Embryonic facial prominence (tissue), 1 donor: Measurements from ENCODE around the gene PDE4D.
"Not testable (repeated sequence)": the region's sequence is repeated elsewhere in the genome, so short reads cannot be mapped to it uniquely, and the experiment has no call there.

ENCODE experiments used
- DNase-seq: peaks from one replicate; pipeline ENCODE4 v3.0.0-alpha.2; 2016; ENCODE audit errors: extremely low spot score

Gene PDE4D

GRCh38 chr5:59016925-59017324, 876.6 kb downstream of the PDE4D start:
- DNase-seq = no peak

GRCh38 chr5:59008816-59009473, 884.6 kb downstream of the PDE4D start:
- no peak for DNase-seq

- DNase-seq = no peak
Observed at GRCh38 chr5:59007460-59008063, 886.0 kb downstream of the PDE4D start.

- no peak for DNase-seq
Observed at GRCh38 chr5:59005934-59006701, 887.4 kb downstream of the PDE4D start.

- DNase-seq = no peak
Observed at GRCh38 chr5:59003641-59004040, 889.9 kb downstream of the PDE4D start.

GRCh38 chr5:59003124-59003523, 890.4 kb downstream of the PDE4D start:
- no peak for DNase-seq

- DNase-seq = no peak
Observed at GRCh38 chr5:59002162-59002825, 891.2 kb downstream of the PDE4D start.

- DNase-seq = no peak
Observed at GRCh38 chr5:59001716-59002115, 891.8 kb downstream of the PDE4D start.

- DNase-seq = no peak
Observed at GRCh38 chr5:59001154-59001553, 892.4 kb downstream of the PDE4D start.

- no peak for DNase-seq
Observed at GRCh38 chr5:59000211-59000610, 893.3 kb downstream of the PDE4D start.

GRCh38 chr5:58999804-59000203, 893.7 kb downstream of the PDE4D start:
- no peak for DNase-seq

GRCh38 chr5:58998544-58998943, 895.0 kb downstream of the PDE4D start:
- no peak for DNase-seq

- not testable (repeated sequence) for DNase-seq
Observed at GRCh38 chr5:58995779-58996178, 897.7 kb downstream of the PDE4D start.

- no peak for DNase-seq
Observed at GRCh38 chr5:58993461-58993860, 900.1 kb downstream of the PDE4D start.

GRCh38 chr5:58988938-58989337, 904.6 kb downstream of the PDE4D start:
- no peak for DNase-seq

GRCh38 chr5:58987193-58987592, 906.3 kb downstream of the PDE4D start:
- no peak for DNase-seq

- no peak for DNase-seq
Observed at GRCh38 chr5:58986281-58986680, 907.2 kb downstream of the PDE4D start.

- no peak for DNase-seq
Observed at GRCh38 chr5:58985759-58986158, 907.8 kb downstream of the PDE4D start.

- DNase-seq = no peak
Observed at GRCh38 chr5:58985311-58985710, 908.2 kb downstream of the PDE4D start.

GRCh38 chr5:58983526-58984452, 909.7 kb downstream of the PDE4D start:
- no peak for DNase-seq

GRCh38 chr5:58980890-58981289, 912.6 kb downstream of the PDE4D start:
- no peak for DNase-seq
